Tracheal epithelial cell (primary cell): ENCODE measurements around the gene ROCK1. TPM values are rescaled to one million over a fixed set of nuclear protein-coding genes. Genes with fewer than 3 reads are reported as not detected.

Source experiments
- total RNA-seq: library from RNA; depleted of rRNA; stranded (reverse); fragments of >200 nt; gene quantifications from 2 replicates; pipeline ENCODE4 v1.2.1, GENCODE V29; 2014

Gene ROCK1
- 22.9 and 26.0 TPM in 2 replicates for total RNA-seq

DNA sequence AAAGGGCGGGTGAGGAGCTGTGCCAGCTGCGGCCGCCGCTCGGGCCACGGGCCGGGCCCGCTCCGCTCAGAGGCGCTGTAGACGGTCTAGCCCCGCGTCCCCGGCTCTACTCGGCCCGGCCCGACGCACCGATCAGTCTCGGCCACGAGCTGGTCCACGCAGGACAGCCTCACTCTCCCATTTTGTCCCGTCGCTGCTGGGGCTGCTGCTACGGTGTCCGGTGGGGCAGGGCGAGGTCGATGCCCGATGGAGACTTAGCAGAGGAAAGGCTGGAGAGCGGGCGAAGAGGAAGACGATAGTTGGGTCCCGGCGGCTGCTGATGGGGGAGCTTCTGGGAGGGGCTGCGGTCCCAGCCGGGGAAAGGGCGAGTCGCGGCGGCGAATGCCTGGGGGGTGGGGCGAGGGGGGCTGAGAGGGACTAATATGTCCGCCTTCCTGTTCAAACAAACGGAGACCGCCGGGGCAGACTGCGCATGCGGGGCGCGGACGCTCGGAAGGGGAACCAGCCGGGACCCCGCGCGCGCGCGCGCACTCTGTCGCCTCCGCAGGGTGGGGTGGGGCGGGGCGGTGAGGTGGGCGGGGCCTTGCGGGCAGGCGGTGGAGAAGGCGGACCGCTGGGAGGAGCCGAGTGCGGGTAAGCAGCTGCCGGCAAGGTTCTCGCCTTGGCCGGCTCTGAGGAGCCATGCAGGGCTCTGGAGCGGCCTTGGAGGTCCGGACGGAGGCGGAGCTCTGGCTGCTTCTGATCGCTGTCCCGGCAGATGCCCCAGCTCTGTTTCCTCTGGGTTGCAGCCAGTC is at the start of gene ROCK1:
ROCK1 (minus strand) TSS at position 468 of the 794 bp plus-strand sequence. CDS start 903 bp downstream, outside the sequence.

Other genes with a start within 250 kb of the ROCK1 start
- gene GREB1L, start 130.4 kb upstream of the ROCK1 start, total RNA-seq = 2.1 and 2.7 TPM in 2 replicates